Mesodermal cell (in vitro differentiated cells): Measurements from ENCODE around the gene CCDC85C.

Experiments
- H3K27ac ChIP-seq: 2 replicates; pipeline ENCODE4 v1.7.0; 2013; ENCODE audit warnings: mild to moderate bottlenecking, low read depth, low read length, moderate library complexity; ENCODE audit not compliant: severe bottlenecking
- H3K36me3 ChIP-seq: 2 replicates; pipeline ENCODE4 v1.7.1; 2013; ENCODE audit warnings: mild to moderate bottlenecking, low read length, moderate library complexity; ENCODE audit not compliant: control insufficient read depth, insufficient read depth
- H3K4me1 ChIP-seq: one replicate; pipeline ENCODE4 v1.7.1; 2013; ENCODE audit warnings: mild to moderate bottlenecking, low read length; ENCODE audit not compliant: insufficient read depth, control insufficient read depth, poor library complexity, severe bottlenecking
- H3K4me3 ChIP-seq: 2 replicates; pipeline ENCODE4 v1.7.0; 2013; ENCODE audit warnings: low read length, control low read depth, mild to moderate bottlenecking; ENCODE audit not compliant: insufficient read depth, poor library complexity, severe bottlenecking; ENCODE audit errors: extremely low read depth
- H3K9me3 ChIP-seq: 2 replicates; pipeline ENCODE4 v1.7.1; 2013; ENCODE audit warnings: mild to moderate bottlenecking, low read length, moderate library complexity; ENCODE audit not compliant: control insufficient read depth
- WGBS, 2 experiments: methylation state at CpG; one replicate each; pipeline ENCODE4 v1.1.5; 2013; ENCODE audit warnings: missing lambda C conversion rate in 2 of 2; ENCODE audit not compliant: insufficient coverage in 2 of 2; 5-methylcytosine and 5-hydroxymethylcytosine counted together

The CCDC85C gene

DNA sequence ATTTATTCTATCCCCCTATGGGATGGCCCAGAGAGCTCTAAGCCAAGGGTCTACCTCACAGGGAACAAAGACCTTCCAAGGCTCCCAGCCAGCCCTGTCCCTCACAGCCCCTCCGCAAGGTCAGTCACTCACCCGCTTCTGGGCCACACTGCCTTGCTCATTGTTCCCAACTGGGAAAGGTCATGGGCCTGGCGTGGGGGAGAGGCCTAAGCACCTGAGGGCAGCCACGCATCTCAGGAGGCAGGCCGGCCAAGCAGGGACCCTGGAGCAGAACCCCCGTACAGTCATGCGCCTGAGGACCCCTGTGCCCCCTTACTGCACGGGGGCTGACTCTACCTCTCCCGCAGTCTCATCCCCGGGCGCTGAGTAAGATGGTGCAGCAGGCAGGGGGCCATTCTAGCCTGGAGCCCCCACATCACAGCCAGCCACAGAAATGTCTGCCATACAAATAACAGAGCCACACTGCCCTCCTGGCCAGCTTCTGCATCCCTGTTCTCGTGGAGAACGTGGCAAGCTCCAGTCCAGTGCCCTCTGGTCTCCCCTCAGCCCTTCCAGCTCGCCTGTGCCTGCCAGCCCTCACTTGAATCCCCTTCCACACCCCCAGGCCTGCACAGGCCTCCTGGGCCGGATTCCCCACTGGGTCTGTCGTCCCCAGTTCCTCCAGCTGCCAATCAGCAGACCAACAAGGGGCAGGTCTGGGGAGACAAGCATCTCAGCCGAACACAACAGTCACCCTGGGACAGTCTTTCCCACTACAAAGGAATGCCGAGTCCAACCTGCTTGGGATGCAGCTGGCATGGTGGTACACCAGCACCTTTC, 16.3 kb downstream of the CCDC85C start:
- peak overlapping the region; percentile 53 for H3K27ac ChIP-seq
- no peaks in the 10 kb centered on the region for H3K9me3 ChIP-seq
- no peak overlapping the region for H3K4me3 ChIP-seq
- WGBS, 2 experiments: 92% methylated on average over 16 to 17 of the region's 18 CpGs
- H3K36me3 ChIP-seq: no peaks in the 10 kb centered on the region
- H3K4me1 ChIP-seq: peaks cover 56% of the 10 kb centered on the region

GRCh38 chr14:99586761-99587459, 17.1 kb downstream of the CCDC85C start:
- H3K4me1 ChIP-seq: peaks cover 56% of the 10 kb centered on the region
- WGBS, 2 experiments: 88 to 92% methylated on average over 10 of the region's 13 CpGs
- H3K9me3 ChIP-seq: no peaks in the 10 kb centered on the region
- no peak overlapping the region for H3K4me3 ChIP-seq
- peak overlapping the region; percentile 53 for H3K27ac ChIP-seq
- no peaks in the 10 kb centered on the region for H3K36me3 ChIP-seq

- no peaks in the 10 kb centered on the region for H3K36me3 ChIP-seq
- no peaks in the 10 kb centered on the region for H3K9me3 ChIP-seq
- H3K4me1 ChIP-seq: peaks cover 60% of the 10 kb centered on the region
- no peak overlapping the region for H3K4me3 ChIP-seq
- peak overlapping the region; percentile 3 for H3K27ac ChIP-seq
- 95 to 96% methylated on average over 10 to 12 of the region's 16 CpGs for WGBS, 2 experiments
Measured at GRCh38 chr14:99586054-99586760, 17.8 kb downstream of the CCDC85C start.

DNA sequence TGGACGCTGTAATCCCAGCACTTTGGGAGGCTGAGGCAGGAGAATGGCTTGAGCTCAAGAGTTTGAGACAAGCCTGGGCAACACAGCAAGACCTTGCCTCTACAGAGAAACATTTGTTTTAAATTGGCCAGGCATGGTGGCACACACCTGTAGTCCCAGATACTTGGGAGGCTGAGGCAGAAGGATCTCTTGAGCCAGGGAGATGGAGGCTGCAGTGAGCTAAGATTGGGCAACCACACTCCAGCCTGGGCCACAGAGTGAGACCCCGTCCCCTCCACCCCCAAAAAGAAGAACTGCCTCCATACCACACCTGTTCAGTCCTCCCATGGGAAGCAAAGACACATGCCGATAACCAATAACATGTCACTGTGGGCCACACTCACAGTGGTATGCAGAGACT, 19.2 kb downstream of the CCDC85C start:
- Histone ChIP-seq H3K9me3 (no peaks in the 10 kb centered on the region), H3K4me1 (peaks cover 55% of the 10 kb centered on the region), H3K27ac (no peak overlapping the region), H3K4me3 (no peak overlapping the region), H3K36me3 (no peaks in the 10 kb centered on the region)
- 50% methylated on average over 2 of the region's 3 CpGs for WGBS, 2 experiments

- H3K4me1 ChIP-seq: peaks cover 39% of the 10 kb centered on the region
- H3K36me3 ChIP-seq: no peaks in the 10 kb centered on the region
- H3K9me3 ChIP-seq: no peaks in the 10 kb centered on the region
- peak overlapping the region; percentile 23 for H3K27ac ChIP-seq
- H3K4me3 ChIP-seq: no peak overlapping the region
- 97 to 98% methylated on average over 9 to 11 of the region's 11 CpGs for WGBS, 2 experiments
Measured at GRCh38 chr14:99581938-99582337, 22.1 kb downstream of the CCDC85C start.

DNA sequence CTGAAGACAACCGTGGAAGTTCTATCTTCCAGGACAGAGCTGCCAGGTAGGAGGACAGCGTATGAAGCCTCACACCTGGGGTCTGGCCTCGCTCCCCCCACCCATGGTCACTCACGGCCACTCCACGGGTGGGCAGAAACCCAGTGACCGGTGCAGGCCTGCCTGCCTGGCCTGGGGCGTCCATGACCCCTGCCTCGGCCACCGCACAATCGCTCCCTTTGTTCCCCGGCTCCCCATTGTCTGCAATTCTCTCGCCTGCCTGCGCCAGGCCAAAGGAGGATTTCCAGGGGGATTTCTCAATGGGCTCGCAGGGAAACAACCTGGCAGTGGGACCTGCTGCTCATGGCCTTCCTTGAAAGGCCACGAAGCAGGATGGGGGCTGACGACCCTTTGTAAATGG, 22.6 kb downstream of the CCDC85C start:
- peak overlapping the region; percentile 69 for H3K27ac ChIP-seq
- no peaks in the 10 kb centered on the region for H3K9me3 ChIP-seq
- WGBS, 2 experiments: 79 to 81% methylated on average over 15 to 16 of the region's 16 CpGs
- H3K4me1 ChIP-seq: peaks cover 39% of the 10 kb centered on the region
- H3K4me3 ChIP-seq: no peak overlapping the region
- no peaks in the 10 kb centered on the region for H3K36me3 ChIP-seq

DNA sequence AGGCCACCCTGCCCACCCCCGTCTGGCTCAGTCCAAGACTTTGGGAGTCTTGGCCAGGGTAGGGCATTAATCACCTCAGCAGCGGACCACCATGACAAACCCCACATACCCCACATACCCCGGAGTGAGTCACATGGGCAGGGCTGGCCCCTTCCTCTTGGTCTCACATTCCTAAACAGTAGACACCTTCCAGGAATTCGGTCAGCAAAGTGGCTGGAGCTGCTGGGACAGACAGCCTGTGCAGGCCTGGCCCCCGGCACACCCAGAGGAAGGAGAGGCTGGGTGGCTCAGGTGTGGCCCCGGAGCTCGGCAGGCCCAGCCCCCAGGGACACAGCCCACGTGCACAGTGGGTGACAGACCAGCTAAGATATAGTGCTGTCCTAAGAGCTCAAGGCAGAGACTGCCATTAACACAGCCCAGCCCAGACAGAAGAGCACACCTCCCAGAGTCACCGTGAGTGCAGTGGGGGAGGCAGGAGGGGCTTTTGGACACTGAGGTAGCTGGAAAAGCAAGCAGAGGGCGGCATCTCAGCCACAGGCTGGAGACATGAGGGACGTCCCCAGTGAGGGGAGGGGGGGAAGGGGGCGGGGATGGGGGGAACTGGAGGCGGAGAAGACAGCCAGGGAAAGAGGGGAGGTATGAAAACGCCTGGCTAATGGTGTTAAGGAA, 24.0 kb downstream of the CCDC85C start:
- Histone ChIP-seq H3K4me1 (peaks cover 48% of the 10 kb centered on the region), H3K36me3 (no peaks in the 10 kb centered on the region), H3K4me3 (no peak overlapping the region), H3K9me3 (no peaks in the 10 kb centered on the region), H3K27ac (peak overlapping the region; percentile 97)
- 38 to 42% methylated on average over 8 to 9 of the region's 14 CpGs for WGBS, 2 experiments

GRCh38 chr14:99579120-99579836, 24.7 kb downstream of the CCDC85C start:
- H3K4me1 ChIP-seq: peaks cover 53% of the 10 kb centered on the region
- peak overlapping the region; percentile 97 for H3K27ac ChIP-seq

DNA sequence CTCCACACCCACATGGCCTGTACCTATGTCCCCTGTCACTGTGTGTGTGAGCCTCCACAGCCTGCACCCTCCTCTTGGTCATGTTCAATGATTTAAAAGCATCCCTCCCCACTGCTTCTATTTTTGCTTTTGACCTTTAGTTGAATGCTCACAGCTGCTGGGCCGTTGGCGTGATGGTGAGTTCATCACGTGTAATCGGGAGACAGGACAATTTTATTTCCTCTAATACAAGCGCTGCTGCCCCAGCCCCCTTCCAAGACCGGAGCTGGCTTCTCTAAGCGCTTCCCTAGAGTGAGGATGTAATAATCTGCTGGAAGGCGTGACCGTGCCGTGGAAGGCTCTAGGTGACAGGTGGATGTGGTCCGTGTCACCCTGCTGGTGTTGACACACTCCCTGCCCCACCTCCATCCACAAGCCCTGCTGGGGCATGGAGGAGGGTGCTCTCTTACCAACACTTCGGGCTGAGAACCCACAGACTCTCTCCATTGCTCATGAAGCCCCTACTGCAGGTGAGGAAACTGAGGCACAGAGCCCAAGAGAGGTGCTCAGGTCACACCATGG, 25.4 kb downstream of the CCDC85C start:
- Histone ChIP-seq H3K9me3 (no peaks in the 10 kb centered on the region), H3K4me1 (peaks cover 59% of the 10 kb centered on the region), H3K4me3 (no peak overlapping the region), H3K27ac (no peak overlapping the region), H3K36me3 (no peaks in the 10 kb centered on the region)
- 88 to 100% methylated on average over 3 to 8 of the region's 12 CpGs for WGBS, 2 experiments

More at GRCh38 chr14:99579120-99579836, 24.7 kb downstream of the CCDC85C start:
- Histone ChIP-seq H3K9me3 (no peaks in the 10 kb centered on the region), H3K36me3 (no peaks in the 10 kb centered on the region), H3K4me3 (no peak overlapping the region)
- 94% methylated on average over 3 to 8 of the region's 11 CpGs for WGBS, 2 experiments
